HG03060 (cell line): ENCODE data around the gene SYNE2.

ENCODE experiments used
- ATAC-seq: cut with Tn5 transposase; IDR thresholded peaks from one replicate; pipeline ENCODE4 v1.9.1; 2021; ENCODE audit warnings: low read depth, moderate number of reproducible peaks; ENCODE audit not compliant: unreplicated experiment

SYNE2 gene

DNA sequence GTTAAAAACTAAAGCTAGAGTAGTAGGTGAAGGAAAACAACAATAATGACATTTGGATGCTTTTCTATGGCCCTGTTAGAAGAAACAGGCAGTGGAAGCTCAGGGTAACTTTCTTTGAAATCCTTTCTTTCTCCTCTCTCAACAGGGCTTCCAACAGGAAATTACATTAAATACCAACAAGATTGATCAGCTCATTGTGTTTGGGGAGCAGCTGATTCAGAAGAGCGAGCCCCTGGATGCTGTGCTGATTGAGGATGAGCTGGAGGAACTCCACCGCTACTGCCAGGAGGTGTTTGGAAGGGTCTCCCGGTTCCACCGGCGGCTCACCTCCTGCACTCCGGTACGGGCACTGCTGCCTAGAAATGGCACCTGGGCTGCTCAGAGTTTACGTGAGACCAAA, 359.9 kb downstream of the SYNE2 start:
- ATAC-seq = no peak

DNA sequence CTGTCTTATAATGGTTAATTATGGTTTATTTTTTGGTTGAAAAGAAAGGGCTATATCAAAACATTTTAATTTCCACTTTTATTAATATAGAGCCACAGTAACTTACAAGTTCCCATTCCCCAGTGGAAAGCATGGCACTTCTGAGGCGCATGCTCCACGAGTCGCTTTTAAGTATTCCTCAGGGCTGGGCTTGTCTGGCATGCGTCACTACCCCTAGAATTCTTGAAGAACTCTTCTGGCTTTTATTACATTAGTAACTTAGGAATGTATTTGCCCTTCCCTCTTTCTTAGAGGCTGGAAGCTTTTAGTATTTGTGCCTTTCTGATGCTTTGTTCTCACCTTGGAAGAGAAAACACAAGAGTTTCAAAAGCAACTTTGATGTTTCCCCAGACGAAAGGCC, 360.3 kb downstream of the SYNE2 start:
- ATAC-seq = no peak

DNA sequence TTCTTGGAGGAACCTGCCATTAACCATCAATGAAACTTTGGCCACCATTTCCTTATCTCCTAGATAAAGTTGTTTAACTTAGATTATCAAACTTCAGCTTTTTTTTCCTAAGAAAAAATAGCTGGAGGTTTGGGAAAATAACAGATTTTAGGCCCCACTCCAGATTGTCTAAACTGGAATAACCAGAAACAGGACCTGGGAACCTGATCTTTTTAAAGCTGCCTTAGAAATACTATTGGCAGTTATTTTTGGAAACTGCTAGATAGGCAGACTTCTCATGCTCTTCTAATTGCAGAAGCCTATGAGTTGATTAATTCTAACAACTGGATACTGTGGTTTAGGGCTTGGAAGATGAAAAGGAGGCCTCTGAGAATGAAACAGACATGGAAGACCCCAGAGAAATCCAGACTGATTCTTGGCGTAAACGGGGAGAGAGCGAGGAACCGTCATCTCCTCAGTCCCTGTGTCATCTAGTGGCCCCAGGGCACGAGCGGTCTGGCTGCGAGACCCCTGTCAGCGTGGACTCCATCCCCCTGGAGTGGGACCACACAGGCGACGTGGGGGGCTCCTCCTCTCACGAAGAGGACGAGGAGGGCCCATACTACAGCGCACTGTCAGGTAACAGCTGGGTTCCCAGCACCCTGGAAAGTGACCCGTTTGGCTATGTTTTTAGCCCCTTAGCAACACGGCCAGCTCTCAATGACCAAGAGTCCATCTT, 361.2 kb downstream of the SYNE2 start:
- no peak for ATAC-seq

DNA sequence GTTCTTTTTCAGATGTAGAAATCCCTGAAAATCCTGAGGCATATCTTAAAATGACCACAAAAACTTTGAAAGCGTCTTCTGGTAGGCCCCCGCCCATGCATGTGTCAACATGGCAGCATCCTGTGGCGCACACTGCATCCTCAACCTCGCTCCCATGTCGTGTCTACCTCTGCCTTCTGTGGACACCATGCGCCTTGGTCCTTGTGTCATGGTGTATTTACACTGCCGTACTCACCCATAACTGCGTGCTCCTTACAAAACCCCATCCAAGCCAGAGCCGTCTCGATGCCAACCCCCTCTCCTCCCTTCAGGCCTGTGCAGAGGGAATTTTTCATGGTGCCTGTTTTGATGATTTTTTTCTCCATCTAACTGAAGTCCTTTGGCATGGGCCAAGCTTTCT, 362.5 kb downstream of the SYNE2 start:
- no peak for ATAC-seq

DNA sequence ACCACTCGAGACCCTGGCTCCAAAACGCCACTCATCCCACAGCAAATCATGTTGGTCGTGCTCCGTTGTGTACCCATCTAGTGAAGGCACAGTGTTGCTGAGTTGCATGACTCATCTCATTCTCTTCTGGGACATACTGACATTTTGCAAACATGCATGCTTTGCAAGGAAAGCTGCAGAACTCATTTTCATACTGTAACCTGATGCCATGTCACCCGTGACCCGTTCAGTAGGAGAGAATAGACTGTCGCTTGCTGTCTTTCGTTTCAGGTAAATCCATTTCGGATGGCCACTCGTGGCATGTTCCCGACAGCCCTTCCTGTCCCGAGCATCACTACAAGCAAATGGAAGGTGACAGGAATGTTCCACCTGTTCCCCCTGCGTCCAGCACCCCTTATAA, 363.2 kb downstream of the SYNE2 start:
- no peak for ATAC-seq

DNA sequence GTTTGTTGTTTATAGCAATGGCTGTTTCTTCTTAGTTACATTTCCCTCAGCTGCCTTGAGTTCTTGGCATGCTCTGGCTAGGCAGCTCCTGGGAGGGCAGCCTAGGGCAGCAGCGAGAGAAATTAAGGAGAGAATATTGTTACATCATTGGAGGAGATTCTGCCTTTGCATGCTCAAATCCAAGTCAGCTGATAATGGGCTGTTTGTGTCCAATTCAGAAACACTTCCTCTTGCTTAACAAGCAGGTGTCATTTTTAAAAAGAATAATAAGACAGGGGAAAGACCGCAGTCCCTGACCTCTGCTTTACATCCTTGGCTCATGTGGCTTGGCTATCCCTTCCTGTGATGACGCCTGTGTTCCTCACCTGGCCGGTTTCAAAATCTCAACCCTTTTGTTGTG, 364.5 kb downstream of the SYNE2 start:
- no peak for ATAC-seq

DNA sequence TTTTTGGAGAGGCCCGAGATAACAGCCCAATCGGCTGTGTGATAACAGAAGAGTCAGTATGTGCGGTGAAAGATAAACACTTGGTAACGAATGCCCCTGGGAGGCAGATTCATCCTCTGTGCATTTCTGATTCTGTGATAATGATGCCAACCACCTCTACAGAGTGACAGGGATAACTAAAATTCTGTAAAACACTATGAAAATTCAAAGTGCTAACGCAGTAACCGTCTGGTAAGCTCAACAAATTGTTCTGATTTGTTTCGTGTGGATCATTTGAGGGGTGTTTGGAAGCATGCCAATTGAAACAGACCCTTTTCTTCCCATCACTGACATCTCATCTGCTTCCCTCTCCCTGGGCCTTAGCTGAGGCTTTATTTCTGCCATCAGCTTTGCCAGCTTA, 365.0 kb downstream of the SYNE2 start:
- no peak for ATAC-seq

DNA sequence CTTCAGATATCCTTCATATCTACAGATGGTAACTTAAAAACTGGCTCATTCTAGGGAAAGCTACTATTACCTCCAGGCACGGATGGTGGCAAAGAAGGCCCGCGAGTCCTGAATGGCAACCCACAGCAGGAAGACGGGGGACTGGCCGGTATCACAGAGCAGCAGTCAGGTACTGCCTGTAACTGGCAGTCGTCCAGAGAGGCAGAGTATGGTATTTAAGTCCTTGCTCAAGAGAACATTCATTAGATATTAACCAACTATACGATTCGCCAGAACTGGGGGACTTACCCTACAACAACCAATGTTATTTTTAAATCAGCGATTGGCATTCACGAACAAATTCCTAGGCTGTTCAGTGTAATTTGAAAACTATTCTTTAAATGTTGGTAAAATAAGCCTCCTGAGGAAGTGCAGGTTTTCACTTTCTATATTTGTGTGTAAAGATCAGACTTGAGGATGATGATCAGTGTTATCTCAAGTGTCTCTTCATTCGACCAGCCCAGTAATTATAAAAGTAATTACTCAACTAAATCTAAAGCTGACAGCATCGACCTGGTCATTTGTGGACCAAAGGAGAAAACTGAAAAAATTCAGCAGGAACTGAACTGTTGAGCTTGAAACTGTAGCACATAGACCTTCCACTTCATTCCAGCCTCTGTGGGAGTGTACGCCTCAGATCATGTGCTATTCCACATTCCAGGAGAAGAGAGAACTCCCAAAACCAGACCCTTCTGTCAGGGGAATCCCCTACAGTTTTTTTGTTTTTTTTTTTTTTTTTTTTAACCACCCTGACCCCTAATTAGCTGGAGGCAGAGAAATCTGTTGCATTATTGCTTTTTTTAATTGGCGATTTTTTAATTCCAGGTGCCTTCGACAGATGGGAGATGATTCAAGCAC, 365.8 kb downstream of the SYNE2 start:
- ATAC-seq = no peak

DNA sequence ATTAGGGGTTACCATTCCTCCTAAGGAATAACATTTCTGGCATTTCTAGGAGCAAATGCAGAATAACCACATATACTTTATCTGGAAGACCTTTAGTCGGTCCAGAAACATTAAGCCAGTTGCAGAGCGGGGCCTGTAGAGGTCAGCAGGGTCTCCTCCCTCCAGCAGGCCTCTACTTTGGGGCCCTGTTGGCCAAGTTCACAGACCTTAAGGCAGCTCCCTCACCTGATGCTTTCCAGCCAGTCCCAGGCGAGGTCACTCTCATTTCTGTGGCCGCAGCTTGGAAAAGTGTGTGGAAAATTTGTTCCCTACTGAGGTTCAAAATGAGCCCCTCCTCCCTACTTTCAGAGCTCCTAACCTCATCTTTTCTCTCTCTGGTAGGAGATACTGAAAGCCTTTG, 367.3 kb downstream of the SYNE2 start:
- no peak for ATAC-seq

DNA sequence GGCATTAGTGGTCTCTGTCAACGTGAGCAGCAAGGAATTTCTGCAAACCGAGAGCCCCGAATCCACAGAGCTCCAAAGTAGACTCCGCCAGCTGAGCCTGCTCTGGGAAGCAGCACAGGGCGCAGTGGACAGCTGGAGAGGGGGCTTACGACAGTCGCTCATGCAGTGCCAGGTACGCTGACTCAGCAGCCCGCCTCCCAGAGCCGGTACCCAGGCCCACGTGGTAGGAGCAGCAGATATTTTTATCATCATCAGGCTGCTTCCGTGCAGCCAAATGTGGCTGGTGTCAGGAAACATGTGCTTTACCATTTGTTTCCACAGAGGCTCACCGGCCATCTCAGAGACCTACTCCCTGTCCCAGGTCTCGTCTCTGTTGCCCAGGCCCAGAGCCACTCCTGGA, 367.7 kb downstream of the SYNE2 start:
- ATAC-seq = no peak

DNA sequence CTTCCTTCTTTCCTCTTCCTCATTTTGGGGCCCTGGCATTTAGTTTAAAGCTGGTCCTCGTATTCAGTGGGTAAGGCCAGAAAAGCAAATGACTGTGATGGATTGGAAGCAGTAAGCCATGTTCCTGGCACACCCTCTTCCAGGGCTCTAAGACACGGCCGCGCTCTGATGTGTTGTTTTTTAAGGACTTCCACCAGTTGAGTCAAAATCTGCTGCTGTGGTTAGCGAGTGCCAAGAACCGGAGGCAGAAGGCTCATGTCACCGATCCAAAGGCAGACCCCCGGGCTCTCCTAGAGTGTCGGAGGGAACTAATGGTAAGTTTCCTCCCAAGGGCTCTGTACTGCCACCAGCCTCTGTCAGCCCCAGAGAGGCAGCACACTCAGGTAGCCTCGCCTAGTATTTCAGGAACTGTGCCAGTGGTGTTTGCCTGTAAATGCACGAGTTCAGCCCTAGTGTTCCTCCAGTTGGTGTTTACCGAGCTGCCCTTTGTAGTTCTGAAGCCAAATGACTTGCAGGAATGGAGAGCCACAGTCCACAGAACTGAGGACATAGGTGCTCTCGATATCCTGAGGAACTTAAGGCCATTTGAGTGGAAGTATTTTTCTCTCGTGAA, 368.7 kb downstream of the SYNE2 start:
- no peak for ATAC-seq

DNA sequence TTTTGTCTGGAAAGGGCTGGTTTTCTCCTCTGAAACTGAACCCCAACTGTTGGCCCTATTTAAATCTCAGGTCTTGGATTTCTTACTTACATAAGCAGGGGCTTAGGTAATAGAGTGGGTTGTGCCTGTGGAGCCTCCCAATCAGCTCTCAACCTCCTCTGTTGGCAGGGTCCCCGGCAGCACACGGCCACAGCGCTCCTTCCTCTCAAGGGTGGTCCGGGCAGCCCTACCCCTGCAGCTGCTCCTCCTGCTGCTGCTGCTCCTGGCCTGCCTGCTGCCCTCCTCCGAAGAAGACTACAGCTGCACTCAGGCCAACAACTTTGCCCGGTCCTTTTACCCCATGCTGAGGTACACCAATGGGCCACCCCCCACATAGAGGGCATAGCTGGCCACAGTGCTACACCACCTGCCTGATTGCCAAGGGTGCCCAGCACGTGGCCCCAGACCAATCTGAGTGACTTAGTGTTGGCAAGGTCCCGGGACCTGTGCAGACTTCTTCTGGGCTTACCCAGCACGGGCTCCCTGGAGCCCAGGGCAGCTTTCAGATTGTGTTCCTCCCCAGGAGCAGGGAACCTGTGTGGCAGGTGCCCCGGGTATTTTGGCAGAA, 372.4 kb downstream of the SYNE2 start:
- no peak for ATAC-seq

DNA sequence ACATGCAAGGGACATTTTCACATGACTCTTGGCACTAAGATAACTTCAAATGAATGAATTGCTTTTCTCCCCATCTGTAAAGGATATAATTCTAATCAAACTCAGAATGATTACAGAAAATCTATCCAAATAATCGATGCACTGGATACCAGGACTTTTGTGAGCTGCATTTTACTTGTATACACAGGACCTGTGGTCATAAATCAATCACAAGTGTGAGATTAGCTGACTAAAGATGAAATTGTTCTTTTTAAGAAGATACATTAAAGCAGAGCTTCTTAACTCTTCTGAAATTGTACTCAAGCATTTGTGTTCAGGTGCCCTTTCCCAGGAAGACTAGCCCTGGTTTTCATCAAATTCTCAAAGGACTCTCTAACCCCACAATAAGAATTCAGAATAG, 375.1 kb downstream of the SYNE2 start:
- no peak for ATAC-seq

DNA sequence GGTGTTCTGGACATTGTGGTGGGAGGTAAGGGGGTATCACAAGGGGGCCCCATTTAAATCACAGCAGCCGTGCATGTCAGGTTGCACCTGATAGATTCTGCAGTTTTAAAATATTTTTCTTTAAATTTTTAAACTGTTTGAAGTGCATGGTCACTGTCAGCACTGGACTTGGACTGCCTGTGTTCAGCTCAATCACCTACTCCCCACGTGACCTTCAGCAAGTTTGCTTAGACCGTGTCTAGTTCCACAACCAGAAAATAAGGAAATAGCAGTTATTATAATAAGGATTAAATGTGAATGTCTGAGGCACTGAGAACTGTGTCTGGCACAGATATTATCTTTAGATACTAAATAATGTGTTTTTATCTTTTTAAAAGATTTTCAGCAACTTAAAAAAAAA, 376.7 kb downstream of the SYNE2 start:
- no peak for ATAC-seq

DNA sequence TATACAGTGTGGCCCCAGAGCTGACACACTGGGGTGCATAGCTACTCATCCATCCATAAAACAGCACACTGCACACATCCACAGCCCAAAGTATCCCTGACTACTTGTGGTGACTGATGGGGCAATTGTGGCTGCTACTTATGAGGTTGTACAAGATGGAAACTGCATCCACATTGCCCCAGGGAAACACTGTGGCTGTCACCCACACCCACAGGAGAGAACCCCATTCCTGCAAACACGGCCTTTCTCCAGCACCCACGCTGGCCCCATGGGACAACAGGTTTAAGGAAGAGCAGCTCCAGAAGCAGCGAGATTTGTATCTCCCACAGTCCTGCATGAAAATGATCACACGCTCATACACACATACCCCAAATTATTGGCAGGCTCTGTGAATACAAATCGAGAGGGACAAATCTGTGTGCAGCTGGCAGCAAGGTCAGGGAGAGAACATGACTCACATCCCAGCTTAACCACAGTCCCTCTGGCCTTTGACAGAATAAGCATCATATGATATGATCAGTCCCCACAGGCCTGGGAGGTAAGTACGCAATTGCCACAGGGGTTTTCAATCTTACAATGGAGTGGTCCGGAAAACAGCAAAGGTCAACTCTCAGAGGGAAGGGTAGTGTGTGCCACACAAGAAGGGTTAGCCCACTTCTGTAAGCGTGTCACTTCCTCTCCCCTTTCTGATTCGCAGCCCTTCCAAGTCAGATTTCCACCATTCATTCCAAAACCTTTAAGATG, 379.5 kb downstream of the SYNE2 start:
- ATAC-seq = peak; percentile 53

DNA sequence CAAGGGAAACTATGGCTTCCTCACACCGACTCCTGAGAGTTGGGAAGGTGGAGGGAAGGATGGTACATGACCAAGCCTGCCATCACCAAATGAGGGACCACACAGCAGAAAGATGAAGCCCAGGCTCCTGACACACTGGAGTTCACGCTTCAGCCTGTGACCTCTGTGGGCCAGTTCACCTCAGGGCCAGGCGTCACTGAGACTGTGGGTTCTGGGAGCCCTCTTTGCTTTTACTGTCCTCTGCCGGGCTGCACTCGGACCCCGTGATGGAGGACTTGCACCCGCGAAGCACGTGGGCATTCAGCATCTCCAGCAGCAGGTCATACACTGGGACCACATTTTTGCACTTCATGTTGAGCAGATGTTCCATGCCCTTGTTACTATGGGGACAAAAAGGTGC, 380.1 kb downstream of the SYNE2 start:
- no peak for ATAC-seq

DNA sequence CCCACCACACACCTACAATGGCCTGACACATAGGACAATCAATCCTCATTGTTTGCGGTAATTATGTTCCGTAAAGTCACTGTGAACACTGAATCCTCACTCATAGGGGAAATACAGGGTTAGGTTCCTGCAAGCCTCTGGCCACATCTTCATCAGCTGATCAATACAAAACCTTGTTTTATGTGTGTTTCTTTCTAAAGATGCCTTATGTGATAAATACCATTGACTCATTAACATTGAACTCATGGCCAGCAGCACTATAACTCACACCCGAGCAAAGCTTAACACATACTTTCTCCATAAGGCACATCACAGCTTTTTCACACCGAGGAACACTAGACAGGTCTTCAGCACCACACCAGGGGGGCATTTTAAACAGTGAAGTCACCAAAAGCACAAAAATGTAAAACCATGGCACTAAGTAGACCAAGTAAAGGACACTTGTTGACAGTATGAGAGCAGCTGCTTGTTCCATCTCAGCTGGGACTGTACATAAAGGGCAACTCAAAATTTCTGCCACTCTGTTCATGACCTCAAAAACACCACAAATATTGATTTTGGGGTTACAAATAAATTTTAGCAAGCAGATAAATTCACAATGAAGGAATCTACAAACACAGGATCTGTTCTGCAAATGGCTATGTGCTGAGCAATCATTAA, 380.9 kb downstream of the SYNE2 start:
- ATAC-seq = no peak

DNA sequence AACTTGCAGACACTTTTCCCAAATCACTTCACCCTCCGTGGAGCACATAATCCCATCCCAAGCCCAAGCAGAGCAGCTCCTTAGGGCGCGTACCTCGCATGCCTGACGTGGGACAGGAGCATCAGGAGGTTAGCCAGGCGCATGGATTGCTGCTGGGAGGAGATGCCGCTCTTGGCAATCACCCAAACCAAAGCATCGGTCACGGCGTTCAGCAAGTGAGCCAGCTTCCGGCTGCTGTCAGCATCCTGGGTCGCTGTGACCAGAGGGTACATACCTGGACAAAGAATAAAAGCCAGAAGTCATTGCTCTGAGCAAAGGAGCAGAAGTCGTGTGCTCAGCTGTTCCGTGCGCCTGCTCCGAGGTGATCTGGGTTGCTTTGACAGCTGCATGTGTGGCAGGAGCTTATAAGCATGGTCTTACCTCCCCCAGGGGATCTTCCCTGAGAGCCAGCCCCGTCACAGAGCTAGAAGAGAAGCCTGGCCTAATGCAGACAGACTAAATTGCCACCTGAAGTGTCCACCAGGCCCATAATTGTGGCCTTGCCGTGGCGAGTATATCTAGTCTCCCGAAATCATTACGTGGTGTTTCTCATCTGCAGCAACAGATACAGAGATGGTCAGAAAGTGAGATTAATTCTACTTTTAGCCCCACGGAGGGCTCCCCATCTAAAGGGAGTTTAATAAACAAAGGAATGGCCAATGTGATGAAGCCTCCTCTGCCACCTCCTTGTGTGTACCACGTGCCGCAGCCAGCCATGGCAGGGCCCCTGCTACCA, 382.3 kb downstream of the SYNE2 start:
- no peak for ATAC-seq
